Activated CD4-positive, alpha-beta T cell treated with anti-CD3 and anti-CD28 coated beads, Interleukin-10, Interleukin-2, amounts not matched to agents 100 ng/mL and 50 ng/mL, durations not matched to agents 16 hours and 8 hours (primary cell): Measurements from ENCODE around the gene SOX3.

Source experiments
- DNase-seq: peaks from one replicate; pipeline ENCODE4 v3.0.0-alpha.2; 2020

The SOX3 gene

DNA sequence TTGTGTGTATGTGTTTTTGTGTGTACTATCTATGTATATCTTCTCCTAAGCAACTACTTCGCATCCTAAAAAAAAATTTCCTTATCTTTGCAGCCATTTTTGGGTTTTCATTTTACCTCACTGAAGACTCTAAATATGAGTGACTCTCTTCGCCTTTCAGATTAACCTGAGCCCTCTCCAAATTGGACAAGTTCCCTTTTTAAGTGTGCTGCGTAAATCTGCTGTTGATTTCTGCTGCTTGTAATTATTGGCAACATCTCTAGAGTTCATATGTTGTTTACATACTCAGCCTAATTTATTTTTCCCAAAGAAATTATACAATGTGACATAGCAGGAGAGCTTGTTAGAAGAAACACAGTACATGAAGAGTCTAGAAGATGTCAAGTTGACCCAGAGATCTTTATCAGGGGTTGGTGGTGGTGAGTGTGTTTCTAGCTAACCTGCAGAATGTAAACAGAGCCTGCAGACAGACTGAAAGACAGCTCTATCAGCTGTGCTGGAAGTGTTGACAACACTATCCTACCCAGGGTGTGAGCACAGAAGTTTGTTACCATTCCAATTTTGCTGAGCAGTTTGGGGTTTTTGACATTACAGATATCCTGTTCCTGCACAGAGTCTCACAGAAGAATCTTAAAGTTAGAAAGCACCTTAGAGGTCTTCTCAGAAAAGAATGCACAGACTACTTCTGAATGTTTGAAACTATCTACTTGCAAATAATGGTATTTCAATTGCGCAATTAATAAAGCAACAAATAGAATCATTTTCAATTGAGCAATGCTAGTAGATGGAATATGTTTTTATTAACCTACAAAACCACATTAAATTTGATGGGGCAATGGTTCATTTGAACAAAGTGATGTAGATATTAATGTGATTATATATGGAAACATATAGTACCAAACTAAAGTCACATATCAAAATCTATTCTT lies 12.5 kb downstream of the SOX3 start:
- DNase-seq: no peak

DNA sequence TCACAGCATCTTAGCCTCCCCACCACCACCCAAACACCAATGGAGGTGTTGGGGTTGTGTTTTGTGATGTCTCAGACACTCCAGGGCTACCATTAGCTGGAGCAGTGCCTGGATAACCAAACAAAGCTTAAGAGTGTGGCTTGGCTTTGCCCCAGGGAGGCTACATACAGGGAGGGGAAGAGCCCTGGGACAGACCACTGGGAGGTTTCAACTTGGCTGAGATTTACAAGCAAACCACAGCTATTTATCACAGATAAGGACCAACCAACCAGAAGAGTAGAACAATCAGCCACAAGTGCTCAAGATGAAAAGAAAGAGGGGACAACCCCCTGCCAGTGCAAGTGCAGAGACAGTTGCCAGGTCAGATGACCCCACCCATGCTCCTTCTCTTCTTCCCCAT lies 24.1 kb downstream of the SOX3 start:
- DNase-seq: no peak

DNA sequence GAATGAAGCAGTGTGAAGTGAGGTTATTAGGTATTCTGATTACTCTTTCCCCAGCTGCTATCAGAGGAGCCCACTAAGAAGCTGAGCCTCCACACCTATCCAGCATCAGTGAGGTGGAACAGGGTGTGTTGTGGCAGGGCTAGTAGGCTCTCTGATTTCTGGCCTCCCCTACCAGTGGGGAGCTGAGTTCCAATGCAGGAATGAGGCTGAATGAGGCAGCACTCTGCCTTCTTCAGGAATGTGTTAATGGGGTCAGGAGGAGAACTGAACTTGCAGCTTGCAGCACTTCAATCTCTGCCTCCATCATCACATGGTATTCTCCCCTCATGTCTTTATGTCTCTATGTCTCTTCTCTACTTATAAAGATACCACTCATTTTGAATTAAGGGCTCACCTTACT lies 26.9 kb downstream of the SOX3 start:
- DNase-seq: no peak

GRCh38 chrX:140475025-140475424 lies 29.8 kb downstream of the SOX3 start:
- no peak for DNase-seq

- no peak for DNase-seq
Measured at GRCh38 chrX:140467211-140467610, 37.7 kb downstream of the SOX3 start.
